Measurements from ENCODE around the gene OTOP3. TPM values are rescaled to one million over a fixed set of nuclear protein-coding genes. Genes with fewer than 3 reads are reported as not detected.
A peak's percentile ranks its signal among the peaks of the same experiment; 100 is the strongest.
"Not testable (repeated sequence)": the region's sequence is repeated elsewhere in the genome, so short reads cannot be mapped to it uniquely, and the experiment has no call there.

Gene OTOP3
- total RNA-seq, 1 donor from 2014 or later = 0.80 TPM

- TF ChIP-seq CTCF (conservative IDR thresholded peaks at IDR 0.05) = no peak
- Mint-ChIP-seq H3K4me1 (ENCODE audit: unreplicated experiment) (no peaks in the 10 kb centered on the region), H3K36me3 (no peaks in the 10 kb centered on the region), H3K4me3 (no peak overlapping the region), H3K9me3 (no peaks in the 10 kb centered on the region), H3K27ac (no peak overlapping the region), H3K27me3 (no peaks in the 10 kb centered on the region)
- no peak for DNase-seq (ENCODE audit: extremely low spot score, unreplicated experiment)
Measured at GRCh38 chr17:74964246-74964761, 28.6 kb downstream of the OTOP3 start.

- peak overlapping the region; percentile 5 for H3K27ac Mint-ChIP-seq
- no peaks in the 10 kb centered on the region for H3K4me1 Mint-ChIP-seq (ENCODE audit: unreplicated experiment)
- no peaks in the 10 kb centered on the region for H3K36me3 Mint-ChIP-seq
- no peak for DNase-seq (ENCODE audit: extremely low spot score, unreplicated experiment)
- no peak for TF ChIP-seq CTCF (conservative IDR thresholded peaks at IDR 0.05)
- H3K9me3 Mint-ChIP-seq = no peaks in the 10 kb centered on the region
- no peak overlapping the region for H3K4me3 Mint-ChIP-seq
- peaks cover 2% of the 10 kb centered on the region for H3K27me3 Mint-ChIP-seq
Measured at GRCh38 chr17:74964988-74965622, 29.4 kb downstream of the OTOP3 start.

- Mint-ChIP-seq H3K4me1 (ENCODE audit: unreplicated experiment) (peaks cover 9% of the 10 kb centered on the region), H3K9me3 (no peaks in the 10 kb centered on the region), H3K27ac (peak overlapping the region; percentile 41), H3K36me3 (no peaks in the 10 kb centered on the region), H3K4me3 (peak overlapping the region; percentile 55), H3K27me3 (peaks cover 25% of the 10 kb centered on the region)
- no peak for TF ChIP-seq CTCF (conservative IDR thresholded peaks at IDR 0.05)
- no peak for DNase-seq (ENCODE audit: extremely low spot score, unreplicated experiment)
Measured at GRCh38 chr17:74968361-74968780, 32.7 kb downstream of the OTOP3 start.

GRCh38 chr17:74969501-74969900, 33.8 kb downstream of the OTOP3 start:
- Mint-ChIP-seq H3K27ac (peak overlapping the region; percentile 41), H3K27me3 (peaks cover 32% of the 10 kb centered on the region)
- not testable (repeated sequence) for DNase-seq (ENCODE audit: extremely low spot score, unreplicated experiment); H3K36me3 Mint-ChIP-seq; H3K9me3 Mint-ChIP-seq; H3K4me1 Mint-ChIP-seq (ENCODE audit: unreplicated experiment); H3K4me3 Mint-ChIP-seq

- peaks cover 9% of the 10 kb centered on the region for H3K4me1 Mint-ChIP-seq (ENCODE audit: unreplicated experiment)
- no peak for DNase-seq (ENCODE audit: extremely low spot score, unreplicated experiment)
- peaks cover 40% of the 10 kb centered on the region for H3K27me3 Mint-ChIP-seq
- no peaks in the 10 kb centered on the region for H3K9me3 Mint-ChIP-seq
- peak overlapping the region; percentile 46 for H3K27ac Mint-ChIP-seq
- TF ChIP-seq CTCF (conservative IDR thresholded peaks at IDR 0.05) = no peak
- H3K36me3 Mint-ChIP-seq = no peaks in the 10 kb centered on the region
- H3K4me3 Mint-ChIP-seq = peak overlapping the region; percentile 83
Measured at GRCh38 chr17:74970395-74970794, 34.7 kb downstream of the OTOP3 start.

- H3K27ac Mint-ChIP-seq = peak overlapping the region; percentile 50
- TF ChIP-seq CTCF (conservative IDR thresholded peaks at IDR 0.05) = no peak
- H3K9me3 Mint-ChIP-seq = no peaks in the 10 kb centered on the region
- H3K36me3 Mint-ChIP-seq = no peaks in the 10 kb centered on the region
- H3K4me1 Mint-ChIP-seq (ENCODE audit: unreplicated experiment) = peaks cover 9% of the 10 kb centered on the region
- H3K27me3 Mint-ChIP-seq = peaks cover 46% of the 10 kb centered on the region
- peak overlapping the region; percentile 83 for H3K4me3 Mint-ChIP-seq
- DNase-seq (ENCODE audit: extremely low spot score, unreplicated experiment) = no peak
Measured at GRCh38 chr17:74971069-74971841, 35.6 kb downstream of the OTOP3 start.
